ENCODE results near the gene HECTD1.
"Not testable (repeated sequence)": the region's sequence is repeated elsewhere in the genome, so short reads cannot be mapped to it uniquely, and the experiment has no call there.

HECTD1 gene

DNA sequence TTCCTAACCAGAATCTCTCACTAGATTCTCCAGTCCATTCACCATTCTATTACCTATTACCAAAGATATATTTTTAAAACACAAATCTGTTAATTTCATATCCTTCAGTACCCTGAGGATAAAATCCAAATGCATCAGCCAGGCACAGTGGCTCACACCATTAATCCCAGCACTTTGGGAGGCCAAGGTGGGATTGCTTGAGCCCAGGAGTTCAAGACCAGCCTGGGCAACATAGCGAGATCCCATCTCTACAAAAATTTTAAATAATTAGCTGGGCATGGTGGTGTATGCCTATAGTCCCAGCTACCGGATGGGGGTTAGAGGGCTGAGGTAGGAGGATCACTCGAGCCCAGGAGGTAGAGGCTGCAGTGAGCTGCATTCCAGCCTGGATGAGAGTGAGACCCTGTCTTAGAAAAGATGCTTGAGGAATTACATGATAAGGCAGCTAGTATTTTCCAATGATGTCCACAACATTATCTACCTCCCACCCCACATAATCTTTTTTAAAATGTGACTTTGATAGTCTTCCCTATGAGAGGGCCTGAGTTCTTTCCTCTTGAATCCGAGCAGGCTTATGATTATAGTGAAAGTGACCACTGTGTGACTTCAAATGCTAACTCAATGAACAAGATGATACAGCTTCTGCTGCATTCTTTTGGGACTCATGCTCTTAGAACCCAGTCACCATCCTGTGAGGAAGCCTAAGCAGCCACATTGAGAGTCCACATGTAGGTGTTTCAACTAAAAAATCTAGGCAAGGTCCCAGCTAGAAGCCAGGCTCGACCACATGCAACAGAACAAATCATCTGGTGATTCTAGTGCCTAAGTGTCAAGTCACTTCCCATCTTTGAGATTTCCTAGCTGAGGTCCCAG, 18.0 kb downstream of the HECTD1 start:
- peaks cover 75% of the 10 kb centered on the region for H3K36me3 Mint-ChIP-seq
- no peak for ATAC-seq
- H3K4me1 Mint-ChIP-seq: peaks cover 21% of the 10 kb centered on the region

DNA sequence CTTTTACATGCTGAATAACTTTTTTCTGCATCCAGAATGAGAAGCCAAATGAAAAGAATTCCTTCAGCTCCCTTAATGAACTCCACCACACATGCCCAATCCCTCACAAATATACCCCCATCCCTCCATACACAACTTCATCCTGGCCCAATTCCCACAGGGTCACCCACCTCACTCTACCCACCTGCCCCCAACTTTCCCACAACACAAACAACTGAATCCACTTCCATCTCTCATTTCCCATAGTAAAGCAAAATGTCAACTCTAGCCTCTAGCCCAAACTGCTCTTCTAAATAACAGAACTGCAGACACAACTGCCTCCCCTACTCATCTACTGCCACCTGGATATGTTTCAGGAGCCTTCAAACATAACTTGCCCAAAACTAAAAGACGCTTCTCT, 18.8 kb downstream of the HECTD1 start:
- DNase-seq (ENCODE audit: low spot score in 2 of 2) (no peak), ATAC-seq (no peak)
- no peak overlapping the region for H3K4me3 Mint-ChIP-seq
- peaks cover 75% of the 10 kb centered on the region for H3K36me3 Mint-ChIP-seq
- peaks cover 21% of the 10 kb centered on the region for H3K4me1 Mint-ChIP-seq
- no peaks in the 10 kb centered on the region for H3K9me3 Mint-ChIP-seq
- peak overlapping the region; percentile 6 for H3K27ac Mint-ChIP-seq

More for the DNA sequence above, 18.0 kb downstream of the HECTD1 start:
- no peak for DNase-seq (ENCODE audit: low spot score in 2 of 2)
- H3K9me3 Mint-ChIP-seq: no peaks in the 10 kb centered on the region
- H3K27ac Mint-ChIP-seq: peak overlapping the region; percentile 6
- H3K4me3 Mint-ChIP-seq: no peak overlapping the region

DNA sequence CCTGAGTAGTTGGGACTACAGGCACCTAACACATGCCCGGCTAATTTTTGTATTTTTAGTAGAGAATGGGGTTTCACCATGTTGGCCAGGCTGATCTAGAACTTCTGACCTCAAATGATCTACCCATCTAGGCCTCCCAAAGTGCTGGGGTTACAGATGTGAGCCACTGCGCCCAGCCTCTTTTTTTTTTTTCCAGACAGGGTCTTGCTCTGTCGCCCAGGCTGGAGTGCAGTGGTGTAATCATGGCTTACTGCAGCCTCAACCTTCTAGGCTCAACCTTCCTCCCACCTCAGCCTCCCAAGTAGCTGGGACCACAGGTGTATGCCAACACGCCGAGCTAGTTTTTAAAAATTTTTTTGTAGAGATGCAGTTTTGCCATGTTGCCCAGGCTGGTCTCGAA, 25.6 kb downstream of the HECTD1 start:
- peaks cover 60% of the 10 kb centered on the region for H3K36me3 Mint-ChIP-seq
- not testable (repeated sequence) for DNase-seq (ENCODE audit: low spot score in 2 of 2); H3K27ac Mint-ChIP-seq; H3K9me3 Mint-ChIP-seq; H3K4me1 Mint-ChIP-seq; ATAC-seq; H3K4me3 Mint-ChIP-seq

DNA sequence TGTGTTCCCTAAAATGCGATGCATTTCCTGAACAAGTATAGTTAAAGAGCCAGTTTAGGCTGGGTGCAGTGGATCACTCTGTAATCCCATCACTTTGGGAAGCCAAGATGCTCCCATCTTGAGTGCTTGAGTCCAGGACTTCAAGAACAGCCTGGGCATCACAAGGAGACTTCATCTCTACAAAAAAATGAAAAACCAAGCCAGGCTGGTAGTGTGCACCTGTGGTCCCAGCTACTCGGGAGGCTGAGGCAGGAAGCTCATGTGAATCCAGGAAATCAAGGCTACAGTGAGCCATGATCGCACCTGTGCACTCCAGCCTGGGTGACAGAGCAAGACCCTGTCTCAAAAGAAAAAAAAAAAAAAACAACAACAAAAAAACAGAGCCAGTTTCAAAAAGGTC, 26.3 kb downstream of the HECTD1 start:
- no peak for ATAC-seq
- no peak overlapping the region for H3K27ac Mint-ChIP-seq
- no peaks in the 10 kb centered on the region for H3K9me3 Mint-ChIP-seq
- DNase-seq (ENCODE audit: low spot score in 2 of 2): no peak
- no peak overlapping the region for H3K4me3 Mint-ChIP-seq
- H3K36me3 Mint-ChIP-seq: peaks cover 60% of the 10 kb centered on the region
- H3K4me1 Mint-ChIP-seq: peaks cover 6% of the 10 kb centered on the region

DNA sequence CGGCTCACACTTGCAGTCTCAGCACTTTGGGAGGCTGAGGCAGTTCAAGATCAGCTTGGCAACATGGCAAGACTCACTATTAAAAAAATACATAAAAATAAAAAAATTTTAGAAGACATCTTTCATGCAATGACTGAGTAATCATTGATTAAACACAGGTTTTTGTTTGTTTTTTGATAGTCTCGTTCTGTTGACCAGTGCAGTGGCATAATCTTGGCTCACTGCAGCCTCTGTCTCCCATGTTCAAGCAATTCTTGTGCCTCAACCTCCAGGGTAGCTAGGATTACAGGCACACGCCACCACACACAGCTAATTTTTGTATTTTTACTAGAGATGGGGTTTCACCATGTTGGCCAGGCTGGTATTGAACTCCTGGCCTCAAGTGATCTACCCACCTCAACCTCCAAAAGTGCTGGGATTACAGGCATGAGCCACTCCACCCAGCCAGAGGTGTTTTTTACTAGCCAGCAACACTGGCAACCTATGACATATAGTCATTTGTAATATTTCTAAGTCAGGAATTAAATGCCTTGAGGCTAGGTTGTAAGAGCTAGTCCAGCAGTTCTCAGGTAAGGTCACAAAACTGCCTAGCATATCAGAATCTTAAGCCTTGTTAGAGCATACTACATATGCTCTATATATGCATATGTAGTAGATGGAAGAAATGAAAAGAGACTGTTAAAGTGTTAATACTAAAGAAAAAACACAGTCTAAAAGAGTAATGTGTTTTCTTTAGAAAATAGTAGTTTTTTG, 27.1 kb downstream of the HECTD1 start:
- Mint-ChIP-seq H3K9me3 (no peaks in the 10 kb centered on the region), H3K4me3 (no peak overlapping the region), H3K4me1 (no peaks in the 10 kb centered on the region), H3K36me3 (peaks cover 59% of the 10 kb centered on the region), H3K27ac (peak overlapping the region; percentile 60)
- ATAC-seq (no peak), DNase-seq (ENCODE audit: low spot score in 2 of 2) (no peak)

DNA sequence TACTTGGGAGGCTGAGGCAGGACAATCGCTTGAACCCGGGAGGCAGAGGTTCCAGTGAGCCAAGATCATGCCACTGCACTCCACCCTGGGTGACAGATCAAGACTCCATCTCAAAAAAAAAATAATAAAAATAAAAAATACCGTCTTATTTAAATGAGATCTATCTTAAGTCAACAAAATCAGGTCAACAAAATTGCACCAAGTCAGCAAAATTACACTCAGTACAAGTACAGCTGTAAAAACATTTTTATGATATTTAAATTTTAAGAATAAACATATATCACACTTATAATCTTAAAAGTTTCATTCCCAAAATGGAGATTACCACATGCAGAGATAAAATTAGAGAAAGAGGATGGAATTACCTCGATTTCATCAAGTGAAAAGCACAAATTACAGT, 33.2 kb downstream of the HECTD1 start:
- Mint-ChIP-seq H3K4me3 (no peak overlapping the region), H3K27ac (no peak overlapping the region), H3K36me3 (peaks cover 96% of the 10 kb centered on the region), H3K9me3 (no peaks in the 10 kb centered on the region), H3K4me1 (no peaks in the 10 kb centered on the region)
- no peak for DNase-seq (ENCODE audit: low spot score in 2 of 2)
- ATAC-seq: no peak

DNA sequence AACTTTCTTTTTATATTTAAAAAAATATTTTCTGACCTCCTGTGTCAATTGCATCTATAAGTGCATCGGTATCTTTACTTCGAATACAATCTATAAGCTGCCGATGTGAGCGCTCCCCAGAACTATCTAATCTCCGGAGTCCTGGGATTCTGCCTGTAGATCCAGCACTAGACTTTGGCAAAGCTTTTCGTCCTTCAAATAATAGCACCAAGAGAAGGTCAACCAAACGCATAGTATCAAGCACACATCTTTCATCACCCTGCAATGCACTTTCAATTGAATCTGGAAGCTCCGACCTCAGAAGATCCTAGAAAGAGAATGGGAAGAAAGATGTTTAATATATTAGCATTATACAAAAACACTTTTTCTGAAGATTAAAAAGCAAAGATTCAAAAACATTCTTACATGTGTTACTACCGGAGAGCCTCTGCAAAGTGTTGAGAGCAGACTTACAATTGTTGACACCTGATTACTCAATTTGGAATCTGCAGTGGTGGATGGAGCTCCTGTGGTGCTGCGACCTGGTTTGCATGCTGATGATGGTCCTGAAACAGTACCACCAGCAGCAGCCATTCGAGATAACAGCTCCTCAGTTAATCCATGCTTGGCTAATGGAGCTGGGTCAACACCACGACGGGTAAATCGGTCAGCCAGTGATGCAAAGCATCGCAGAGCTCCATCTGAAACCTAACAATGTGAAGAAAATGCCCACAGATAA, 34.3 kb downstream of the HECTD1 start:
- DNase-seq (ENCODE audit: low spot score in 2 of 2) (no peak), ATAC-seq (no peak)
- no peak overlapping the region for H3K27ac Mint-ChIP-seq
- H3K4me3 Mint-ChIP-seq: no peak overlapping the region
- H3K4me1 Mint-ChIP-seq: no peaks in the 10 kb centered on the region
- H3K9me3 Mint-ChIP-seq: no peaks in the 10 kb centered on the region
- peaks cover 98% of the 10 kb centered on the region for H3K36me3 Mint-ChIP-seq

DNA sequence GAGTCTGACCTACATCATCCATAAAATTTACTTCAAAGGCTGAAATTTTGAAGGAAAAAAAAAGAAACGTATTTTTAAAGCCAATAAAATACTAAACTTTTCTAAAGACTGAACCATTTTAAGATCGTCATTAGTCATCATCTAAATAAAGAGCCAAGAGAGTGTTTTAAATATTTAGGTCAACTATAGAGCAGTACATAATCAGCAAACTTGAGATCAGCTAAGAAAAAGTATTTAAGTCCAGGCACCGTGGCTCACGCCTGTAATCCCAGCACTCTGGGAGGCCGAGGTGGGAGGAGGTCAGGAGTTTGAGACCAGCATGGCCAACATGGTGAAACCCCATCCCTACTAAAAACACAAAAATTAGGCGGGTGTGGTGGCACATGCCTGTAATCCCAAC, 35.5 kb downstream of the HECTD1 start:
- ATAC-seq (no peak), DNase-seq (ENCODE audit: low spot score in 2 of 2) (no peak)
- H3K4me1 Mint-ChIP-seq: no peaks in the 10 kb centered on the region
- no peak overlapping the region for H3K4me3 Mint-ChIP-seq
- H3K36me3 Mint-ChIP-seq: peaks cover 98% of the 10 kb centered on the region
- H3K9me3 Mint-ChIP-seq: no peaks in the 10 kb centered on the region
- H3K27ac Mint-ChIP-seq: no peak overlapping the region

DNA sequence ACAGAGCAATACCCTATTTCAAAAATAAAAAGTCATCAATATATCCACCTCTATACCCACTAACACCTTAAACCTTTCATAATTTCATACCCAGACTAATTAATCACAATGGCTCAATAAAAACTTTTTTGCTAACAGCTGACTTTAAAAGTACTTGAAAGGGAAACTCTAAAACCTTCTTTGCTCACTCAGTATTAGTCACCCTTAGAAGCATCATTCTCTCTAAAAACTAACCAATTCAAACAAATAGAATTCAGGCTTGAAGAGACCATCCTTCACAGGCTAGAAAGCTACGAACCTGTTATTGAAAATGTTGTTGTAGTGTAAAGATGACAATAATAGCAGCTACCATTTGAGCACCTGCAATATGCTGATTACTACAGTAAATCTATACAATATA, 37.2 kb downstream of the HECTD1 start:
- no peaks in the 10 kb centered on the region for H3K4me1 Mint-ChIP-seq
- ATAC-seq (no peak), DNase-seq (ENCODE audit: low spot score in 2 of 2) (no peak)
- no peak overlapping the region for H3K27ac Mint-ChIP-seq
- peaks cover 100% of the 10 kb centered on the region for H3K36me3 Mint-ChIP-seq
- H3K4me3 Mint-ChIP-seq: no peak overlapping the region
- no peaks in the 10 kb centered on the region for H3K9me3 Mint-ChIP-seq

DNA sequence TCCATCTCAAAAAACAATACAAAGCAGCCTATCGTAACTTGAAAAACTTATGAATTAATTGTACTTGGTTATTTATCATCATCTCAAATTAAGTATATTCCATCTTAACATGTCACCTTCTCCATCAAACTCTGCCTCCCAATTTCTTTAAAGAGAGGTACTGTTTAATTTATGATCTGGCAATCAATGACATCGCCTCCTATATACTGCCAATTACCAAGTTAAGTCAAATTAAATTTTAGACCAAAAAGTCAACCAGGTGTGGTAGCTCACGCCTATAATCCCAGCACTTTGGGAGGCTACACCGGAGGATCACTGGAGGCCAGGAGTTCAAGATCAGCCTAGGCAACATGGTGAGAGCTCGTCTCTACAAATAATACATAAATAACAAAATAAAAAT, 37.7 kb downstream of the HECTD1 start:
- H3K36me3 Mint-ChIP-seq: peaks cover 100% of the 10 kb centered on the region
- no peaks in the 10 kb centered on the region for H3K4me1 Mint-ChIP-seq

DNA sequence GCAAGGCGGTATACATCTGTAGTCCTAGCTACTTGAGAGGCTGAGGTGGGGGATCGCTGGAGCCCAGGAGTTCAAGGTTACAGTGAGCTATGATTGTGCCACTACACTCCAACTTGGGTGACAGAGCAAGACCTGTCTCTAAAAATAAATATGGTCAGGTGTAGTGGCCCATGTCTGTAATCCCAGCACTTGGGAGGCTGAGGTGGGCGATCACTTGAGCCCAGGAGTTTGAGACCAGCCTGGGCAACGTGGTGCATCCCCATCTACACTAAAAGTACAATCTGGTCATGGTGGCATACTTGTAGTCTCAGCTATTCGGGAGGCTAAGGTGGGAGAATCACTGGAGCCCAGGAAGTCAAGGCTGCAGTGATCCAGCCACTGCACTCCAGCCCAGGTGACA, 40.6 kb downstream of the HECTD1 start:
- DNase-seq (ENCODE audit: low spot score in 2 of 2) (no peak), ATAC-seq (no peak)
- Mint-ChIP-seq H3K4me3 (no peak overlapping the region), H3K36me3 (peaks cover 100% of the 10 kb centered on the region), H3K9me3 (no peaks in the 10 kb centered on the region), H3K4me1 (no peaks in the 10 kb centered on the region), H3K27ac (no peak overlapping the region)

More for the DNA sequence above, 37.7 kb downstream of the HECTD1 start:
- no peak for ATAC-seq
- Mint-ChIP-seq H3K4me3 (no peak overlapping the region), H3K9me3 (no peaks in the 10 kb centered on the region), H3K27ac (no peak overlapping the region)
- DNase-seq (ENCODE audit: low spot score in 2 of 2): no peak

DNA sequence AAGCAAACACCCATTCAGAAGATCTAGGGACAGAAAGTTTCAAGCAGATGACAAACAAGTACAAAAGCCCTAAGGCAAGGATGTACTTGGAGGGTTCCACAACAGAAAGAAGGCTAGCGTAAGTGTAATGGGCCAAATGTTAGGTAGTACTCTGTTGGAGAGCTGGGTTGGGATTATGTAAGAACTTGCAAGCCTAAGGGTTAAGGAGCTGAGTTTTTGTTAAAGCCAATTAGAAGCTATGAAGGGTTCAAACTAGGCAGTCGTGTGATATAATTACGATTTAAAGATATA, 41.4 kb downstream of the HECTD1 start:
- no peak for ATAC-seq
- Mint-ChIP-seq H3K4me1 (no peaks in the 10 kb centered on the region), H3K27ac (no peak overlapping the region), H3K9me3 (no peaks in the 10 kb centered on the region), H3K36me3 (peaks cover 100% of the 10 kb centered on the region), H3K4me3 (no peak overlapping the region)
- DNase-seq (ENCODE audit: low spot score in 2 of 2): no peak

DNA sequence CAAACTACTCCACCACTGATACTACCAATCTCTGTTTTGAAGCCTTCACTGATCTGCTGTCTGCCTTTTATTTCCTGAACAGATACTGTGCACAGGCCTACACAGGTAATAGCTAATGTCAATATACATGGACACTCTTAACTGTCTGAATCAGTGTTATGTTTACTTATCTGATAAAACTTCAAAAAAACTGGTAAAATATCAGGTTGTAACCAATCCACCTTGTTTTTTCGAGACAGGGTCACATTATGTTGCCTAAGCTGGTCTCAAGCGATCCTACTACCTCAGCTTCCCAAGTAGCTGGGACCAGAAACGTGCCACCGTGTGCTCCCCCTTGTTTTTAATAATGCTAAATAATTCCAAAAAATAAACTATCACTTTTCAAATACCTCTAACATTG, 43.5 kb downstream of the HECTD1 start:
- Mint-ChIP-seq H3K36me3 (peaks cover 100% of the 10 kb centered on the region), H3K4me3 (no peak overlapping the region), H3K27ac (peak overlapping the region; percentile 32), H3K4me1 (no peaks in the 10 kb centered on the region), H3K9me3 (no peaks in the 10 kb centered on the region)
- no peak for ATAC-seq
- no peak for DNase-seq (ENCODE audit: low spot score in 2 of 2)

DNA sequence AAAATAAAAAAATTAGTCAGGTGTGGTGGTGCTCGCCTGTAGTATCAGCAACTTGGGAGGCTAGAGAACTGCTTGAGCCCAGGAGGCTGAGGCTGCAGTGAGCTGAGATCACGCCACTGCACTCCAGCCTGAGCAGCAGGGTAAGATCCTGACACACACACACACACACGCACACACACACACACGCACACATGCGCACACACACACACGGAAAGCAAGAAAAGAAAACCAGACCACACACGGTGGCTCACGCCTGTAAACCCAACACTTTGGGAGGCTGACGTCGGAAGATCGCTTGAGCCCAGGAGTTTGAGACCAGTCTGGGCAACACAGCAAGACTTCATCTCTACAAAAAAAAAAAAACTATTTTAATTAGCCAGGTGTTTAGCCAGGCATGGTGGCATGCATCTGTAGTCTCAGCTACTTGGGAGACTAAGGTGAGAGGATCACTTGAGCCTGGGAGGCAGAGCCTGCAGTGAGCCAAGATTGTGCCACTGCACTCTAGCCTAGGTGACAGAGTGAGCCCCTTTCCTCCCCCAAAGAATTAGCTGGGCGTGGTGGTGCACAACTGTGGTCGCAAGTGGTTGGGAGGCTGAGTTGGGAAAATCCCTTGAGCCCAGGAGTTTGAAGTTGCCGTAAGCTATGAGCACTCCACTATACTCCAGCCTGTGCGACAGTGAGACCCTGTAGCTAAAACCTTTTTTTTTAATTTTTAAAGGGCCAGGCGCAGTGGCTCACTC, 44.5 kb downstream of the HECTD1 start:
- no peak for DNase-seq (ENCODE audit: low spot score in 2 of 2)
- H3K27ac Mint-ChIP-seq: no peak overlapping the region
- ATAC-seq: no peak
- H3K4me3 Mint-ChIP-seq: no peak overlapping the region
- H3K4me1 Mint-ChIP-seq: no peaks in the 10 kb centered on the region
- H3K36me3 Mint-ChIP-seq: peaks cover 97% of the 10 kb centered on the region
- H3K9me3 Mint-ChIP-seq: no peaks in the 10 kb centered on the region

DNA sequence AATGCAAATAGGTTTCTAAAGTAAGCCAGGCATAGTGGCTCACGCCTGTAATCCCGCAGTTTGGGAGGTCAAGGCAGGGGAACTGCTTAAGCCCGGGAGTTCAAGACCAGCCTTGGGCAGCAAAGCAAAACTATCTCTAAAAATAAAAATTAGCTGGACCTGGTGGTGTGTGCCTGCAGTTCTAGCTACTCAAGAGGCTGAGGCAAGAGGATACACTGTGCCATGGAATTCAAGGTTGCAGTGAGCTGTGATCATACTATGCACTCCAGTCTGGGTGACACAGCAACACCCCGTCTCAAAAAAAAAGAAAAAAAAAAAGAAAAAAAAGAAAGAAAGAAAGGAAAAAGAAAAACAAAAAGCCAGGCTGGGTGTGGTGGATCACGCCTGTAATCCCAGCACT, 46.3 kb downstream of the HECTD1 start:
- H3K36me3 Mint-ChIP-seq: peaks cover 97% of the 10 kb centered on the region
- no peaks in the 10 kb centered on the region for H3K4me1 Mint-ChIP-seq
- ATAC-seq: no peak
- no peak overlapping the region for H3K27ac Mint-ChIP-seq
- no peak for DNase-seq (ENCODE audit: low spot score in 2 of 2)
- no peak overlapping the region for H3K4me3 Mint-ChIP-seq
- no peaks in the 10 kb centered on the region for H3K9me3 Mint-ChIP-seq

Measured in stimulated activated effector memory CD8-positive, alpha-beta T cell treated with anti-CD3 and anti-CD28 coated beads, Interleukin-12 subunit alpha, Interleukin-12 subunit beta, amount 100 ng/mL, for 72 hours (primary cell).